ACC112 (cell line): ENCODE measurements around the gene NDUFB6.
"Not testable (repeated sequence)": the region's sequence is repeated elsewhere in the genome, so short reads cannot be mapped to it uniquely, and the experiment has no call there.

ENCODE experiments used
- H2AFZ ChIP-seq: fragments of 200-600 bp; sonication (generic); one replicate; pipeline ENCODE4 v1.6.0; 2017; ENCODE audit warnings: antibody characterized with exemption, low read length; ENCODE audit not compliant: unreplicated experiment
- H3K27ac ChIP-seq: fragments of 200-600 bp; sonication (generic); 2 replicates; pipeline ENCODE4 v1.5.1; 2014; ENCODE audit warnings: low read depth, mild to moderate bottlenecking, antibody characterized with exemption, low read length, moderate library complexity
- H3K27me3 ChIP-seq: fragments of 200-600 bp; sonication (generic); 2 replicates; pipeline ENCODE4 v1.6.1; 2014; ENCODE audit warnings: mild to moderate bottlenecking, antibody characterized with exemption, low read length, moderate library complexity, mixed read lengths; ENCODE audit not compliant: insufficient read depth
- H3K36me3 ChIP-seq: fragments of 200-600 bp; sonication (generic); 2 replicates; pipeline ENCODE4 v1.6.1; 2016; ENCODE audit warnings: mild to moderate bottlenecking, antibody characterized with exemption, low read length, moderate library complexity, mixed read lengths; ENCODE audit not compliant: insufficient read depth
- H3K4me1 ChIP-seq: fragments of 200-600 bp; sonication (generic); one replicate; pipeline ENCODE4 v1.6.1; 2016; ENCODE audit warnings: low read length, mixed read lengths; ENCODE audit not compliant: insufficient read depth, unreplicated experiment, control insufficient read depth
- H3K4me3 ChIP-seq: fragments of 200-600 bp; sonication (generic); 2 replicates; pipeline ENCODE4 v1.5.1; 2014; ENCODE audit warnings: mild to moderate bottlenecking, low read depth, low read length
- H3K79me2 ChIP-seq: fragments of 200-600 bp; sonication (generic); one replicate; pipeline ENCODE4 v1.6.0; 2016; ENCODE audit warnings: low read length; ENCODE audit not compliant: control insufficient read depth, unreplicated experiment, insufficient read depth

The NDUFB6 gene

GRCh38 chr9:32548213-32548612 lies 24.7 kb downstream of the NDUFB6 start:
- peaks cover 82% of the 10 kb centered on the region for H3K79me2 ChIP-seq

GRCh38 chr9:32545884-32546283 lies 27.1 kb downstream of the NDUFB6 start:
- Histone ChIP-seq H3K4me1 (peaks cover 6% of the 10 kb centered on the region), H2AFZ (no peak overlapping the region), H3K36me3 (peaks cover 34% of the 10 kb centered on the region), H3K79me2 (peaks cover 90% of the 10 kb centered on the region), H3K27ac (no peak overlapping the region), H3K4me3 (no peak overlapping the region), H3K27me3 (no peaks in the 10 kb centered on the region)

More at GRCh38 chr9:32548213-32548612, 24.7 kb downstream of the NDUFB6 start:
- not testable (repeated sequence) for H3K27me3 ChIP-seq, H3K27ac ChIP-seq, H3K4me3 ChIP-seq, H3K4me1 ChIP-seq, H2AFZ ChIP-seq
- H3K36me3 ChIP-seq = peaks cover 17% of the 10 kb centered on the region

- H3K36me3 ChIP-seq = peaks cover 33% of the 10 kb centered on the region
- peaks cover 62% of the 10 kb centered on the region for H3K79me2 ChIP-seq
Observed at GRCh38 chr9:32543047-32543446, 29.9 kb downstream of the NDUFB6 start.

GRCh38 chr9:32533816-32534215 lies 39.1 kb downstream of the NDUFB6 start:
- Histone ChIP-seq H2AFZ (no peak overlapping the region), H3K4me3 (no peak overlapping the region), H3K79me2 (no peaks in the 10 kb centered on the region), H3K27ac (no peak overlapping the region), H3K36me3 (no peaks in the 10 kb centered on the region), H3K27me3 (no peaks in the 10 kb centered on the region), H3K4me1 (peaks cover 8% of the 10 kb centered on the region)

More at GRCh38 chr9:32543047-32543446, 29.9 kb downstream of the NDUFB6 start:
- no peaks in the 10 kb centered on the region for H3K4me1 ChIP-seq
- no peak overlapping the region for H2AFZ ChIP-seq
- no peaks in the 10 kb centered on the region for H3K27me3 ChIP-seq
- no peak overlapping the region for H3K27ac ChIP-seq
- no peak overlapping the region for H3K4me3 ChIP-seq

GRCh38 chr9:32533336-32533735 lies 39.6 kb downstream of the NDUFB6 start:
- H3K27ac ChIP-seq = no peak overlapping the region
- peaks cover 8% of the 10 kb centered on the region for H3K4me1 ChIP-seq
- H3K27me3 ChIP-seq = no peaks in the 10 kb centered on the region
- no peaks in the 10 kb centered on the region for H3K36me3 ChIP-seq
- no peak overlapping the region for H2AFZ ChIP-seq
- H3K4me3 ChIP-seq = no peak overlapping the region
- no peaks in the 10 kb centered on the region for H3K79me2 ChIP-seq

GRCh38 chr9:32526707-32527048 lies 46.3 kb downstream of the NDUFB6 start:
- Histone ChIP-seq H3K79me2 (peaks cover 52% of the 10 kb centered on the region), H3K4me3 (peak overlapping the region; percentile 91), H3K36me3 (peaks cover 31% of the 10 kb centered on the region), H3K4me1 (peaks cover 25% of the 10 kb centered on the region), H3K27me3 (no peaks in the 10 kb centered on the region), H2AFZ (peak overlapping the region; percentile 57), H3K27ac (peak overlapping the region; percentile 89)

- no peaks in the 10 kb centered on the region for H3K27me3 ChIP-seq
- peaks cover 25% of the 10 kb centered on the region for H3K4me1 ChIP-seq
- peaks cover 57% of the 10 kb centered on the region for H3K79me2 ChIP-seq
- H2AFZ ChIP-seq = peak within 1 kb of the TSS; percentile 72
- peak within 1 kb of the TSS; percentile 91 for H3K4me3 ChIP-seq
- H3K27ac ChIP-seq = peak within 1 kb of the TSS; percentile 89
- peaks cover 36% of the 10 kb centered on the region for H3K36me3 ChIP-seq
Observed at GRCh38 chr9:32526041-32526706, 46.8 kb downstream of the NDUFB6 start, which contains the start of gene RIGI. Gene RIGI (minus strand): TSS chr9:32526196. CDS start chr9:32526166, 30 bp downstream.

GRCh38 chr9:32525709-32526030 lies 47.3 kb downstream of the NDUFB6 start:
- Histone ChIP-seq H3K4me3 (peak overlapping the region; percentile 91), H3K79me2 (peaks cover 60% of the 10 kb centered on the region), H3K27me3 (no peaks in the 10 kb centered on the region), H3K27ac (peak overlapping the region; percentile 89), H3K4me1 (peaks cover 25% of the 10 kb centered on the region), H2AFZ (no peak overlapping the region), H3K36me3 (peaks cover 37% of the 10 kb centered on the region)

- peaks cover 43% of the 10 kb centered on the region for H3K36me3 ChIP-seq
- peaks cover 25% of the 10 kb centered on the region for H3K4me1 ChIP-seq
- H3K4me3 ChIP-seq = peak overlapping the region; percentile 91
- H3K79me2 ChIP-seq = peaks cover 66% of the 10 kb centered on the region
- H3K27ac ChIP-seq = peak overlapping the region; percentile 89
- H2AFZ ChIP-seq = no peak overlapping the region
- H3K27me3 ChIP-seq = no peaks in the 10 kb centered on the region
Observed at GRCh38 chr9:32524892-32525708, 47.9 kb downstream of the NDUFB6 start.

- Histone ChIP-seq H3K4me3 (peak overlapping the region; percentile 91), H3K4me1 (peaks cover 24% of the 10 kb centered on the region), H3K79me2 (peaks cover 71% of the 10 kb centered on the region), H3K27ac (peak overlapping the region; percentile 89; the same call in 1 of the 2 replicates), H3K36me3 (peaks cover 48% of the 10 kb centered on the region)
- H3K27me3 ChIP-seq, H2AFZ ChIP-seq: not testable (repeated sequence)
Observed at GRCh38 chr9:32524558-32524891, 48.4 kb downstream of the NDUFB6 start.

GRCh38 chr9:32523910-32524309 lies 49.0 kb downstream of the NDUFB6 start:
- peaks cover 55% of the 10 kb centered on the region for H3K36me3 ChIP-seq
- no peaks in the 10 kb centered on the region for H3K27me3 ChIP-seq
- H3K27ac ChIP-seq = no peak overlapping the region
- H2AFZ ChIP-seq = no peak overlapping the region
- H3K79me2 ChIP-seq = peaks cover 77% of the 10 kb centered on the region
- peak overlapping the region; percentile 91 for H3K4me3 ChIP-seq
- peaks cover 18% of the 10 kb centered on the region for H3K4me1 ChIP-seq
